Endodermal cell (in vitro differentiated cells): ENCODE measurements around the gene KRTAP5-3. TPM values are rescaled to one million over a fixed set of nuclear protein-coding genes. Genes with fewer than 3 reads are reported as not detected.
"Not testable (repeated sequence)": the region's sequence is repeated elsewhere in the genome, so short reads cannot be mapped to it uniquely, and the experiment has no call there.

Experiments used
- DNase-seq: peaks from one replicate; pipeline ENCODE4 v3.0.0-alpha.2; 2017
- H3K27ac ChIP-seq: 2 replicates; pipeline ENCODE4 v1.5.1; 2013; ENCODE audit warnings: mild to moderate bottlenecking, low read depth, low read length, moderate library complexity
- H3K27me3 ChIP-seq: 2 replicates; pipeline ENCODE4 v1.6.1; 2013; ENCODE audit warnings: mild to moderate bottlenecking, low read length, moderate library complexity; ENCODE audit not compliant: insufficient read depth, control insufficient read depth, poor library complexity, severe bottlenecking
- H3K36me3 ChIP-seq: 2 replicates; pipeline ENCODE4 v1.7.0; 2013; ENCODE audit warnings: mild to moderate bottlenecking, low read length, moderate library complexity; ENCODE audit not compliant: control insufficient read depth, insufficient read depth
- H3K4me1 ChIP-seq: one replicate; pipeline ENCODE4 v1.7.0; 2013; ENCODE audit warnings: low read length; ENCODE audit not compliant: control insufficient read depth, insufficient read depth
- H3K4me3 ChIP-seq: 2 replicates; pipeline ENCODE4 v1.5.1; 2013; ENCODE audit warnings: mild to moderate bottlenecking, low read length, moderate library complexity
- H3K9ac ChIP-seq: 2 replicates; pipeline ENCODE4 v1.6.1; 2013; ENCODE audit warnings: mild to moderate bottlenecking, low read length, moderate library complexity; ENCODE audit not compliant: poor library complexity, severe bottlenecking; ENCODE audit errors: extremely low read depth
- H3K9me3 ChIP-seq: 2 replicates; pipeline ENCODE4 v1.6.1; 2013; ENCODE audit warnings: mild to moderate bottlenecking, low read length, moderate library complexity; ENCODE audit not compliant: control insufficient read depth
- H3K27ac Mint-ChIP-seq: 2 replicates; pipeline ENCODE4 v1.8.0; 2020; ENCODE audit warnings: mixed read lengths
- H3K27me3 Mint-ChIP-seq: 2 replicates; pipeline ENCODE4 v1.8.0; 2021; ENCODE audit warnings: mild to moderate bottlenecking, mixed read lengths; ENCODE audit not compliant: insufficient read depth
- H3K36me3 Mint-ChIP-seq: 2 replicates; pipeline ENCODE4 v1.8.0; 2020; ENCODE audit warnings: low read depth, mixed read lengths
- H3K4me1 Mint-ChIP-seq: 2 replicates; pipeline ENCODE4 v1.8.0; 2020; ENCODE audit warnings: mixed read lengths
- H3K4me3 Mint-ChIP-seq: 2 replicates; pipeline ENCODE4 v1.8.0; 2020; ENCODE audit warnings: mild to moderate bottlenecking, moderate library complexity, mixed read lengths
- H3K9me3 Mint-ChIP-seq: 2 replicates; pipeline ENCODE4 v1.8.0; 2020; ENCODE audit warnings: mild to moderate bottlenecking, mixed read lengths
- CTCF ChIP-seq: fragments of 200-600 bp; sonication (generic); conservative IDR thresholded peaks from 2 replicates; pipeline ENCODE4 v1.5.0; 2021; ENCODE audit warnings: antibody characterized with exemption, mild to moderate bottlenecking
- WGBS, 2 experiments: methylation state at CpG; one replicate each; pipeline versions ENCODE4 v1.1.5 to v1.1.7; 2013; ENCODE audit warnings: missing lambda C conversion rate in 2 of 2, mixed read lengths in 1 of 2; ENCODE audit not compliant: insufficient coverage in 1 of 2, insufficient read length in 1 of 2; 5-methylcytosine and 5-hydroxymethylcytosine counted together
- total RNA-seq, 2 donors: library from RNA; stranded (reverse); fragmentation: NEBNext Ultra II Directional in 1 of 2; extraction: Animal tissue kit (Norgen Biotek cat#: 25700) in 1 of 2; gene quantifications; 2 replicates in 1 of 2; 3 replicates in 1 of 2; pipeline ENCODE4 v1.2.1, GENCODE V29; 2021

The KRTAP5-3 gene
- total RNA-seq, 2 donors from 2014 or later: not detected

GRCh38 chr11:1581976-1582375 is 26.3 kb downstream of the KRTAP5-3 start:
- no peak for DNase-seq
- Histone ChIP-seq H3K9ac (no peak overlapping the region), H3K27me3 (no peaks in the 10 kb centered on the region), H3K4me3 (no peak overlapping the region), H3K27ac (no peak overlapping the region), H3K4me1 (no peaks in the 10 kb centered on the region), H3K36me3 (no peaks in the 10 kb centered on the region), H3K9me3 (no peaks in the 10 kb centered on the region)
- H3K4me1 Mint-ChIP-seq: no peaks in the 10 kb centered on the region
- H3K27ac Mint-ChIP-seq: no peak overlapping the region
- H3K4me3 Mint-ChIP-seq: no peak overlapping the region
- H3K36me3 Mint-ChIP-seq: no peaks in the 10 kb centered on the region
- no peak for TF ChIP-seq CTCF
- peaks cover 8% of the 10 kb centered on the region for H3K27me3 Mint-ChIP-seq
- H3K9me3 Mint-ChIP-seq: peaks cover 8% of the 10 kb centered on the region
- WGBS, 2 experiments: 85 to 87% methylated on average over 9 of the region's 9 CpGs

DNA sequence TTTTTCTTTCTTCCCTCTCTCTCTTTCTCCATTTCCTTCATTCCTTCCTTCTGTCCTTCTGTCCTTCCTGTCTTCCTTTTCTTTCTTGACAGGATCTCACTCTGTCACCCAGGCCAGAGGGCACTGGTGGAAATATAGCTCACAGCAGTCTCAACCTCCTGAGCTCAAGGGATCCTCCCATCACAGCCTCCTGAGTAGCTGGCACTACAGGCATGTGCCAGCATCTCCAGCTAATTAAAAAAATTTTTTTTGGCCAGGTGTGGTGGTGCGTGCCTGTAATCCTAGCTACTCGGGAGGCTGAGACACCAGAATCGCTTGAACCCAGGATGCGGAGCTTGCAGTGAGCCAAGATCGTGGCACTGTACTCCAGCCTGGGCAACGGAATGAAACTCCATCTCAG is 31.4 kb downstream of the KRTAP5-3 start:
- peaks cover 37% of the 10 kb centered on the region for H3K27me3 Mint-ChIP-seq
- WGBS, 2 experiments: 93 to 95% methylated on average over 6 of the region's 6 CpGs

DNA sequence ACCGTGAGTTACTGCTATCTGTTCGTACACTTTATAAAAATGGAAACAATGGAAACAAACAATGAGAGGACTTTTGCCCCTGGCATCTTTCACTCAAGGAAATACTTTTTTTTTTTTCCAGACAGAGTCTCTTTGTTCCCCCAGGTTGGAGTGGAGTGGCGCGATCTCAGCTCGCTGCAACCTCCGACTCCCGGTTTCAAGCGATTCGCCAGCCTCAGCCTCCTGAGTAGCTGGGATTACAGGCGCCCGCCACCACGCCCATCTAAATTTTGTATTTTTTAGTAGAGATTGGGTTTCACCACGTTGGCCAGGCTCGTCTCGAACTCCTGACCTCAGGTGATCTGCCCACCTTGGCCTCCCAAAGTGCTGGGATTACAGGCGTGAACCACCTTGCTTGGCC is 32.5 kb downstream of the KRTAP5-3 start:
- not testable (repeated sequence) for H3K4me3 ChIP-seq, H3K9me3 ChIP-seq, H3K9me3 Mint-ChIP-seq, H3K27ac ChIP-seq, DNase-seq, H3K4me1 ChIP-seq, H3K4me1 Mint-ChIP-seq, H3K9ac ChIP-seq, H3K4me3 Mint-ChIP-seq, H3K27ac Mint-ChIP-seq, H3K36me3 Mint-ChIP-seq, H3K36me3 ChIP-seq
- peaks cover 37% of the 10 kb centered on the region for H3K27me3 Mint-ChIP-seq
- peaks cover 39% of the 10 kb centered on the region for H3K27me3 ChIP-seq
- 91% methylated on average over 16 of the region's 16 CpGs for WGBS, 2 experiments

More for the DNA sequence above, 31.4 kb downstream of the KRTAP5-3 start:
- no peaks in the 10 kb centered on the region for H3K9me3 ChIP-seq
- H3K36me3 Mint-ChIP-seq: no peaks in the 10 kb centered on the region
- H3K4me1 ChIP-seq: no peaks in the 10 kb centered on the region
- no peaks in the 10 kb centered on the region for H3K36me3 ChIP-seq
- H3K27ac Mint-ChIP-seq: no peak overlapping the region
- H3K9me3 Mint-ChIP-seq: peaks cover 8% of the 10 kb centered on the region
- no peak overlapping the region for H3K9ac ChIP-seq
- peaks cover 35% of the 10 kb centered on the region for H3K27me3 ChIP-seq
- H3K27ac ChIP-seq: no peak overlapping the region
- H3K4me1 Mint-ChIP-seq: no peaks in the 10 kb centered on the region
- no peak for TF ChIP-seq CTCF
- no peak overlapping the region for H3K4me3 ChIP-seq
- no peak overlapping the region for H3K4me3 Mint-ChIP-seq
- DNase-seq: no peak

DNA sequence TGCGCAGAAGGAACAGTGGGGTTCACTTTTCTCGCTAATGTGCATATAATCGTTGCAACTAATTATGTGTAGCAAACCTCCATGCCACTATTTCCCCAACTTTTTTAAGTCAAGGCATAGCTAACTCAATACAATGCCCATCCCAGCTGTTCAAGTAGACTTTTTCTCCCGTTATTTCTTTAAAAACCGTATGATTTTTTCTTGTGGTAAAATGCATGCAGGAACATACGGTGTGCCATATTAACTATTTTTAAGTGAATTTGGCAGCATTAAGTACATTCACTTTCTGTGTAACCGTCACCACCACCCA is 33.4 kb downstream of the KRTAP5-3 start:
- TF ChIP-seq CTCF: no peak
- Histone ChIP-seq H3K27ac (no peak overlapping the region), H3K9me3 (no peaks in the 10 kb centered on the region), H3K9ac (no peak overlapping the region), H3K27me3 (peaks cover 48% of the 10 kb centered on the region), H3K36me3 (no peaks in the 10 kb centered on the region), H3K4me3 (no peak overlapping the region), H3K4me1 (no peaks in the 10 kb centered on the region)
- Mint-ChIP-seq H3K27me3 (peaks cover 37% of the 10 kb centered on the region), H3K4me1 (no peaks in the 10 kb centered on the region), H3K36me3 (no peaks in the 10 kb centered on the region), H3K4me3 (no peak overlapping the region), H3K9me3 (peaks cover 5% of the 10 kb centered on the region), H3K27ac (no peak overlapping the region)
- WGBS, 2 experiments: 23 to 33% methylated on average over 6 to 7 of the region's 7 CpGs
- DNase-seq: no peak
